Measurements from ENCODE around the gene WDR19.

- TF ChIP-seq CTCF (conservative IDR thresholded peaks at IDR 0.05) (no peak), EZH2 (IDR thresholded peaks at IDR 0.05; ENCODE audit: low read depth) (no peak)
Measured at GRCh38 chr4:39235696-39236095, 53.4 kb downstream of the WDR19 start.

Measured in PC-9 (cell line).